Measurements from ENCODE around the gene MAP3K3.

The MAP3K3 gene

DNA sequence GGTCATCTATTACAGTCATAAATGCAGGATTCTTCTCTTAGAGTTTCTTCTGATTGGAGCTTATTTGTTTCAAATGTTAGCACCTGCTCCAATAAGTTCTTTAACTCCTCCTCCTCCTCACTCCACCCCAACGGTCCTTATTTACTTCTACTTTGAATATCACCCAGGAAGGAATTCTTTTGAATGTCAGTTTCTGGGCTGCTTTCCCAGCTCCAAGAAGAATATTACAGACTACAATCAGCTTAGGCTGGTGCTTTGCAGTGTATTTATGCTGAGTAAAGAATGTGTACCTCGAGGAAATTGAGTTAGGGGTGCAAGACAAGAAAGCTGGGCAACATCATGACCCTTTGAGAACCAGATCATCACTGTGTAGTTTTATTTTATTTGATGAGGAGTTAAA lies 30.8 kb downstream of the MAP3K3 start:
- DNase-seq, result no peak

GRCh38 chr17:63657786-63658185 lies 35.6 kb downstream of the MAP3K3 start:
- DNase-seq, result no peak

GRCh38 chr17:63658366-63658765 lies 36.1 kb downstream of the MAP3K3 start:
- DNase-seq, result no peak

DNA sequence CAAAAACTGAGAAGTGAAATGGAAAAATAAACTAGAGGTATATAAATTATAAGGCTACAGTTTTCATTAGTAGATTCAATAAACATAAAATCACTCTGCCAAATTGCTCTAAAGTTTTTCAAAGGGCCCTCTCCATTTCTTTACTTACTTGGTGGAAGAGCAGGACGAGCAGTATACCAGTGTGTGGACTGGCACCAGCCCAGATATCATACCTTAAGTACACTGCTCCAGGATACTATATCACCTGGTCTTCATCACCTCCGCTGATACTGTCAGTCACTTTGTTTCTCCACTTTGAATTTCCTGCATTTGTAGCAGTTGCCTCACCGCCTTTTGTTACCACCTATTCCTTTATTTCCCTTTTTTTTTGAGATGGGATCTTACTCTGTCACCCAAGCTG lies 37.6 kb downstream of the MAP3K3 start:
- DNase-seq, result no peak

DNA sequence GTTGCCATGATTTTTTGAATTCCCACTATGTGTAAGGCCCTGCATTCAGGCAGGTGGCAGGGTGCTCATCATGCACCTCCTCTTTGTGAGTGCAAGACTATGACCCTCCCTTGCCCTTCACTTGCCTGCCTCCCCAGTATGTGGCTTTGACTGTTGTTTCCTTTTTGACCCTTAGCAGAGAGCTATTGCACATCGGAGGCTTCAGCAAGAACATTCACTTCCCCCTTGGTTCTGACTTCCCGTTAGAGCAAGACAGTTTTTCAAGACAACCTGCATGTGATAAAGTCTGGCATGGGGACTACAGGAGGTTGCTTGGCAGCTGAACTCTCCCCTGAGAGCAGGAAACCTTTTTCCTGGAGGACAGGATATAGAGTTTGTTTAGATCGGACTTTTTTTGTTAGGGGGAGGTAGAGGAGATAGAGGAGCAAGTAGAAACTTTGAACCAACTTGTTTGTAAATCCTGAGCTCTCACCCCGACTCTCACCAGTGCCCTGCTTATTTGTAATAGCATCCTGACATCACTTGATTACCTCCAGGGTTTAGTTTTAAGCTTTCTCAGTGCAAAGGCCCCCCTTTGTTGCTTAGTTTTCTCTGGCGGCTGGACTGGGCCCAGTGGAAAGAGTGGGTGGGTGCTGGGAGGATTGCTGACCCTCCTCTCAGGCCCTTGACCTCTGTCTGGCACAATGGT lies 43.5 kb downstream of the MAP3K3 start:
- no peak for DNase-seq

DNA sequence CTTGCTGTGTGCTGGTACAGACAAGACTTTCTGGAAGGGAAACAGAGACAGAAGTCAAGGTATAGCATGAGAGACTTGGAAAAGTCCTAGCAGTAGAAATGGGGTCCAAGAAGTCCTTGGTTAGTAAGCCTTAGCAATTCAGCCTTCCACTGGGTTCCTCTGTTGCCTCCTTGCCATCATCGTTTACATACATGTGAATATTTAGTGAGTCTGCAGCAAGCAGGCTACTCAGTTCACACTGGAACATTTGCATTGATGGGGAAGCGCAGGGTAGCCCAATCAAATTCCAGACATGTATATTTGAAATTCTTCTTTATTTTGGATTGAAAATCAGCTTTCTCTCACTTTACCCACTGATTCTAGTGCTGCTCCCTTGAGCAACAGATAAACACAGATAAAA lies 50.6 kb downstream of the MAP3K3 start:
- no peak for DNase-seq

- no peak for DNase-seq
Measured at GRCh38 chr17:63675231-63675606, 53.0 kb downstream of the MAP3K3 start.

GRCh38 chr17:63675607-63676546 lies 53.7 kb downstream of the MAP3K3 start:
- no peak for DNase-seq

- DNase-seq, result no peak
Measured at GRCh38 chr17:63676584-63676983, 54.4 kb downstream of the MAP3K3 start.

GRCh38 chr17:63679214-63679613 lies 57.0 kb downstream of the MAP3K3 start:
- no peak for DNase-seq

GRCh38 chr17:63680700-63681099 lies 58.5 kb downstream of the MAP3K3 start:
- DNase-seq, result no peak

DNA sequence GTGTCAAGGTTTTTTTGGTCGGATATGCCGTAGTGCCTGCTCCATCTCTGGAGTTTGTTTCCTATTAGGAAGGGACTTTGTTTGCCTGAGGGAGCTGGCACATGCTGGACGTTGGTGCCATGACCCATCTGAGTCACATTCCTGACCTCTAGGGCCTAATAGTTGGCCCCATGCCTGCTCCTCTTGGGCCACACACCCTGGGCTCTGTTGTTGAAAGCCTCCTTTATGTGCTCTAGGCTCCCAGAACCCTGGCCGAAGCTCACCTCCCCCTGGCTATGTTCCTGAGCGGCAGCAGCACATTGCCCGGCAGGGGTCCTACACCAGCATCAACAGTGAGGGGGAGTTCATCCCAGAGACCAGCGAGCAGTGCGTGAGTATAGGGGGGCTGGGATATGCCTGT lies 59.3 kb downstream of the MAP3K3 start:
- no peak for DNase-seq

GRCh38 chr17:63682441-63682840 lies 60.2 kb downstream of the MAP3K3 start:
- no peak for DNase-seq

DNA sequence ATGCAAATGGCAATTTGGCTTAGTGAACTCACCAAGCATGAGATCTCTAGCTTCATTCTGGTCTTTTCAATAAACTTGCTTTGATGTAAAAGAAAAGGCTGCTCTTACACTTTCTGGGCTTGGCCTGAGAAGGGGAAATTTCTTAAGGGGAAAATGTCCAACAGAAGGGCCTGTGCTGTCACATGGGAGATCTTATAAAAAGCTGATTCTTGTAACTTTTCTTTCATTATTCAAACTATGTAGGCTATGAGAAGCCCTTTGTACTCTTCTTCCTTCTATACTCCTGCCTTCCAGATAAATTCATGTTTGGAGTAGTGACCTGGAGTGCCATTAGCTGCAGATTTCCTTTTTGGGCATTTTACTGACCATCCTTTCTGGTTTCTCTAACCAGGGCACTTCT lies 60.8 kb downstream of the MAP3K3 start:
- DNase-seq, result no peak

DNA sequence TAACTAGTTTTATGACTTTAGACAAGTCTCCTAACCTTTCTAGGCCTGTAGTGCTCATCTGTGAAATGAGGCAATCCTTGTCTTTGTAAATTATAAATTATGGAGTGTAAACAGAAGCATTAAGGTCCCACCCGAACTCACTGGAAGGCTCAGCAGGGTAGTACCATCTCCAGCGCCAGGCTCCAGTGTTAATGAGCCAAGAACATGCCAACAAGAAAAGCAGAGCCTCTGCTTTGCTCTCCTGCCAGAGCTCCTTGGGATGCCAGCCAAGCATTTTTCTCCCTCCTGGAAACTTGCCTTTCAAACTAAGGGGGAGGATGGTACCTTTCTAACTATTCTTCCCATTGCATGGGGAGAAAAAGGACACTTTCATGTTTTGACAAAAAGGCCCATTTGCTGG lies 62.8 kb downstream of the MAP3K3 start:
- no peak for DNase-seq

GRCh38 chr17:63685578-63685977 lies 63.4 kb downstream of the MAP3K3 start:
- DNase-seq, result no peak

DNA sequence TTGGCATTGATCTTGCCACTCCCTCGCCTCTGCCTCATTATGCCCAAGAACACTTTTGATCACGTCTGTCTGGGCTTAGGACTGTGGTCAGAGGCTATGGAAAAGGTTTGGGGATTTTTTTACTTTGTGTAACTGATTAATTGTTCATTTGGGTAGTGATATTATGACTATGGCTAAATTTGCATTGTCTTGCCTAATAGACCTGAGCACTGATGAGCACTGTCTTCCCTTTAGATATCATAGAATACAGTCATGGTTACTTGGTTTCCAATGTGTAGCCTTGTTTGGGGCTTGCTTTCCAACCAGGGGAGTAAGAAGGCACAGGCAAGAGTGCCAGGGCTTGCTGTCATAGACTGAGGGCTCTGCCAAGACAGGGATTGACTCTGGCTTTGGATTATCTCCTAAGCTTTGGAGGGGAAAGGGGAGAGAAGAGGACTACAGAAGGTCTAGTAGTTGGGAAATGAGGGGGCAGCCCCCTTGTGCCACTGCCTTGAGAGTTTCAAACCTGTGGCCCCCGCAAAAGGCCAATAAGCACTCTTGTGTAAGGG lies 64.0 kb downstream of the MAP3K3 start:
- DNase-seq, result no peak

GRCh38 chr17:63688396-63689020 lies 66.3 kb downstream of the MAP3K3 start:
- DNase-seq, result no peak

- DNase-seq, result no peak
Measured at GRCh38 chr17:63689479-63689878, 67.3 kb downstream of the MAP3K3 start.

GRCh38 chr17:63692195-63692816 lies 70.1 kb downstream of the MAP3K3 start:
- DNase-seq, result no peak

DNA sequence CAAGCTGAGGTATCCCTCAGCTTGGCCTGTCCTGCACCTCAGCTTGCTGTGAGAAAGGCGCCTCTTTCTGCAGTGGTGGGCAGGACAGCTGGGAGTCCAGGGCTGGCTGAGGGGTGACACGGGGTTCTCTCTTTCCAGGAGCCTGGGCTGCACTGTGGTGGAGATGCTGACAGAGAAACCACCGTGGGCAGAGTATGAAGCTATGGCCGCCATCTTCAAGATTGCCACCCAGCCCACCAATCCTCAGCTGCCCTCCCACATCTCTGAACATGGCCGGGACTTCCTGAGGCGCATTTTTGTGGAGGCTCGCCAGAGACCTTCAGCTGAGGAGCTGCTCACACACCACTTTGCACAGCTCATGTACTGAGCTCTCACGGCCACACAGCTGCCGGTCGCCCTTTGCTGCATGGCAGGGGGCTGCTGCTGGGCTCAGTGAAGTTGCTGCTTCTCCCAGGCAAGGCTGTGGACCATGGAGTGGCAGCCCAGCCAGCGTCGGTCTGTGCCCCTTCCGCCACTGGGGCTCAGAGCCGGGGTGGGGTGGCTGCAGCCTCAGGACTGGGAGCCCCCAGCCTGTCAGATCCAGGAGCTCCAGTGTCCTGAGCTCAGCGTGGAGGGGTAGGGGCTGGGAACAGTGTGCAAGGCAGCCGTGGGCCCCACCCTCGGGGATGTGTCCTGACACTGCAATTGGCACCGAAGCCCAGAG lies 71.3 kb downstream of the MAP3K3 start:
- no peak for DNase-seq

GRCh38 chr17:63694229-63694949 lies 72.2 kb downstream of the MAP3K3 start:
- no peak for DNase-seq

Data from cortex of kidney (tissue), 1 donor.